ENCODE data around the gene CKAP5.

Gene CKAP5

DNA sequence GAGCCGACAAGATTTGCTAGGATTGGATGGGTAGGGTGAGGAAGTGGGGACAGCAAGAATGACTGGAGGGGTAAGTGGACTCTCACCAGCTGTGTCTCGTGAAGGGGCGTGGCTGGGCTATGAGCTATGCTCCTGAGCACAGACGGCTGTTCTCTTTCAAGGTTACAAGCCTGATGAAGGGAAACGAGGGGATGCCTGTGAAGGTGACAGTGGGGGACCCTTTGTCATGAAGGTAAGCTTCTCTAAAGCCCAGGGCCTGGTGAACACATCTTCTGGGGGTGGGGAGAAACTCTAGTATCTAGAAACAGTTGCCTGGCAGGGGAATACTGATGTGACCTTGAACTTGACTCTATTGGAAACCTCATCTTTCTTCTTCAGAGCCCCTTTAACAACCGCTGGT, 107.2 kb downstream of the CKAP5 start:
- no peak for DNase-seq
- in situ Hi-C loops (cut with HindIII; ENCODE audit: low pct_ligation_motif_present, low pct_unique_long_range_greater_than_20kb, low sequenced_read_pairs): no loop called here

DNA sequence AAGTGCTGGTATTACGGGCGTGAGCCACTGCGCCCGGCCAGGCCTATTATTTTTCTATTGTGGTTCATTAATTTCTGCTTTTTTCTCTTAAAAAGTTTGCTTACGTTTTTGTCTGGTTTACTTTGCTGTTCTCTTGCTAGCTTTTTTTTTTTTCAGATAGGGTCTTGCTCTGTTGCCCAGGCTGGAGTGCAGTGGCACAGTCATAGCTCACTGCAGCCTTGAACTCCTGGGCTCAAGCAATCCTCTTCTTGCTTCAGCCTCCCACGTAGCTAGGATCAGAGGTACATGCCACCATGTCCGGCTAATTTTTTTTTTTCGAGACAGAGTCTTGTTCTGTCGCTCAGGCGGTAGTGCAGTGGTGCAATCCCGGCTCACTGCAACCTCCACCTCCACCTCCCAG, 108.4 kb downstream of the CKAP5 start:
- no peak for DNase-seq
- in situ Hi-C loops (cut with HindIII; ENCODE audit: low pct_ligation_motif_present, low pct_unique_long_range_greater_than_20kb, low sequenced_read_pairs): no loop called here

DNA sequence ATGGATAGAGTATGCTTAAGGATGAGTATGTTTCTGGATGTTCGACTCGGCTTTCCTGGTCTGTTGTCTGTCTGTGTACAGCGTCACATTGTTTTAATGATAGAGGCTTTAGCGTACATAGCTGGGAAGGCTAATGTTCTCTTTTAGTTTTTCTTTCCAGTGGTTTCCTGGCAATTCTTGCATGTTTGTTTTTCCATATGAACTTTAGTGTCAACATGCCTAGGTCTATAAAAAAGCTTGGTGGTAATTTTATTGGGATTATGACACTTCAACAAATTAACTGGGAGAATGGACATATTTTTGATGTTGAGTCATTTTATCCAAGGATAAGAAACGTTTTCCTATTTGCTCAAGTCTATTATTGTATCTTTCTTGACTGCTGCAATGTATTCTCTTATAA, 109.5 kb downstream of the CKAP5 start:
- no peak for DNase-seq
- in situ Hi-C loops (cut with HindIII; ENCODE audit: low pct_ligation_motif_present, low pct_unique_long_range_greater_than_20kb, low sequenced_read_pairs): no loop called here

DNA sequence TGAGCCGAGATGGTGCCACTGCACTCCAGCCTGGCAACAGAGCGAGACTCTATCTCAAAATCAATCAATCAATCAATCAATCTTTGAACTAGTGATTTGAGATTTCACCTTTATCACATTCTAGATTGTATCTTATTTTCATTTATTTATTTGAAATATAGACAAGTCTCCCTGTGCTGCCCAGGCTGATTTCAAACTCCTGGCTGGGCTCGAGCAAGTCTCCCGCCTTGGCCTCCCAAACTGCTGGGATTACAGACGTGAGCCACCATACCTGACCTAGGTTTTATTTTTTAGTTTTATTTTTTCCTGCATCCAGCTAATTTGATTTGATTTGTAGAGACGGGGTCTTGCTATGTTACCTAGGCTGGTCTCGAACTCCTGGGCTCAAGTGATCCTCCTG, 109.9 kb downstream of the CKAP5 start:
- DNase-seq: no peak
- in situ Hi-C loops (cut with HindIII; ENCODE audit: low pct_ligation_motif_present, low pct_unique_long_range_greater_than_20kb, low sequenced_read_pairs): no loop called here

DNA sequence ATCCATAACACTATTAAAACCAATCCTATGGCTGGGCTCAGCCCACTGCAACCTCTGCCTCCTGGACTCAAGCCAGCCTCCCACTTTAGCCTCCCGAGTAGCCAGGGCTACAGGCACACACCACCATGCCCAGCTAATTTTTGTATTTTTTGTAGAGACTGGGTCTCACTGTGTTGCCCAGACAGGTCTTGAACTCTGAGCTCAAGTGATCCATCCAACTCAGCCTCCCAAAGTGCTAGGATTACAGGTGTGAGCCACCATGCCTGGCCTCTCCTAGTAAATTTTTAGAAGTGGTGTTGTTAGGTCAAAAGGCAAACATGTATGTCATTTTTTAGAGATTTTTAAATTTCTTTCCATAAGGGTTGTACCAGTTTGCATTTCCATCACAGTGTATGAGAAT, 112.8 kb downstream of the CKAP5 start:
- in situ Hi-C loops (cut with HindIII; ENCODE audit: low pct_ligation_motif_present, low pct_unique_long_range_greater_than_20kb, low sequenced_read_pairs): no loop called here
- DNase-seq: no peak

DNA sequence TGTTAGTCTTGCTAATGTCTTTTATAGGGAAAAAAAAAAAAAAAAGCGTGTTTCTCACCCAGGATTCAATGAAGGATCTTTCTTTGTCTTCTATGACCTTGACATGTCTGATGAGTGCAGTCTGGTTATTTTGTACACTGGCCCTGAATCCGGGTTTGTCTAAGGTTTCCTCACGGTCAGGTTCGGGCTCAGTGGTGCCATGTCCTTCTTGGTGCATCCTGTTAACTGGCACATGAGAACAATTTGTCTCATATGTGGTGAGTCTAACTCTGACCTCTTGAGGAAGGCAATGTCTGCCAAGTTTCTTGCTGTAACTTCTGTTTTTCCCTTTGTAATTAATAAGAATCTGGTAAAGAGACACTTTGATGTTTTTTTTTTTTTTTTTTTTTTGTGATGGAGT, 114.5 kb downstream of the CKAP5 start:
- no peak for DNase-seq
- in situ Hi-C loops (cut with HindIII; ENCODE audit: low pct_ligation_motif_present, low pct_unique_long_range_greater_than_20kb, low sequenced_read_pairs): no loop called here

DNA sequence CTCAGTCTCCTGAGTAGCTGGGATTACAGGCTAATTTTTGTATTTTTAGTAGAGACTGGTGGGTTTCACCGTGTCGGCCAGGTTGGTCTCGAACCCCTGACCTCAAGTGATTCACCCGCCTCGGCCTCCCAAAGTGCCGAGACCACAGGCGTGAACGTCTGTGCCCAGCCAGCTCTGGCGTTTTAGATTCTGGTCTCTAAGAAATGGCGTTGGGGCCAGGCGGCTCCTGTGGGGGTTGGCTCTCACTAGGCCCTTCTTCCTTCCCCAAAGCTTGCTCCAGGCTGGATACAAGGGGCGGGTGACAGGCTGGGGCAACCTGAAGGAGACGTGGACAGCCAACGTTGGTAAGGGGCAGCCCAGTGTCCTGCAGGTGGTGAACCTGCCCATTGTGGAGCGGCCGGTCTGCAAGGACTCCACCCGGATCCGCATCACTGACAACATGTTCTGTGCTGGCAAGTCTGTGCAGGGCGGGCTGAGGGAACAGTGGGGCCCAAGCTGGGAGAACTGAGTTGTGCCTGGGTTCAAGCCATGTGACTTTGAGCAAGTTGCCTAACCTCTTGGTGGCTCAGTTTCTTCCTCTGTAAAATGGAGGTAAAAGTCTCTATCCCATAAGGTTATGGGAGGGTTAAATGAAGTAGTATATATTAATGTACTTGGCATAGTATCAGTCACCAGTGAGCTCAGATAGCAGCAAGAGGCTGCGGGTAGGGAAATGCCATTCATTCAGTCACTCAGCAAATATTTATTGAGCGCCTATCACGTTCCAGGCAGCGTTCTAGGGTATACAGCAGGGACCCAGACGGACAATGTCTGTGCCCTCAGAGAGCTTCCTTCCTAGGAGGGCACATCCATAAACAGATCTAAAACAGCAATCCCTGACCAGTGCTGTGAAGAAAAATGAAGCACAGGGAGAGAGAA, 116.7 kb downstream of the CKAP5 start:
- in situ Hi-C loops (cut with HindIII; ENCODE audit: low pct_ligation_motif_present, low pct_unique_long_range_greater_than_20kb, low sequenced_read_pairs): no loop called here
- DNase-seq: no peak

DNA sequence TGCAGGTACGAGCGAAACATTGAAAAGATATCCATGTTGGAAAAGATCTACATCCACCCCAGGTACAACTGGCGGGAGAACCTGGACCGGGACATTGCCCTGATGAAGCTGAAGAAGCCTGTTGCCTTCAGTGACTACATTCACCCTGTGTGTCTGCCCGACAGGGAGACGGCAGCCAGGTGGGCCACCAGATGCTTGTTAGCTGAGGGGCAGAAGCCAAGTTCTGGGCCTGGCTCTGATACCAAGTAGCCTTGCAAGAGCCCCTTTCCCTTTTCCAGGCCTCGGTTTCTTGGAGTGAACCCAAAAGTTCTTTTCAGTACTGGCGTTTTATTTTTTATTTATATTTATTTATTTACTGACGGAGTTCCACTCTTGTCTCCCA, 117.4 kb downstream of the CKAP5 start:
- no peak for DNase-seq
- in situ Hi-C loops (cut with HindIII; ENCODE audit: low pct_ligation_motif_present, low pct_unique_long_range_greater_than_20kb, low sequenced_read_pairs): no loop called here

DNA sequence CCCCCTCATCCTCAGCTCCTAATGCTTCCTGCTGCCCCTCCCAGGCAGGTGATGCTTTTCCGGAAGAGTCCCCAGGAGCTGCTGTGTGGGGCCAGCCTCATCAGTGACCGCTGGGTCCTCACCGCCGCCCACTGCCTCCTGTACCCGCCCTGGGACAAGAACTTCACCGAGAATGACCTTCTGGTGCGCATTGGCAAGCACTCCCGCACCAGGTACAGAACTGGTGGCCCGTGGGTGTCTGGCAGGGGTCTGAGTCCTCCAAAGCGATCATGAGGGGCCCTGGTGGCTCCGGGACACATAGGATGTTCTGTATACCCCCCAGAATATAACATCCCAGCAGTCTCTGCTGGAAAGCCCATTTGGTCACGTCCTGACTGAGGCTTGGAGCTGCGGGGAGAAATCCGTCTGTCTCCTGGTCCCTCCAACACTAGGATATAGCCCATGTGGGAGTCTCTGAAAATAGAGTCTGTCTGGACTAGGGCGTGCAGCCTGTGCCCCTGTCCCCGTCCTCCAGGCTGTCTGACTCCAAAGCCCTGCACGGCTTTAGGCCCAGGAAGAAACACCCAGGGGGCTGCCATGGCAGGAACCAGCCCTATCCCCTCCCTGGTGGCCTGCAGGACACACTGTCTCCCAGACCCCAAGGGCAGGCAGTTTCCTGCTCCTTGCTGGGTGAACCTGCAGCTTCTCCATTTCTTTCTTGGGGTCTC, 118.0 kb downstream of the CKAP5 start:
- no peak for DNase-seq
- in situ Hi-C loops (cut with HindIII; ENCODE audit: low pct_ligation_motif_present, low pct_unique_long_range_greater_than_20kb, low sequenced_read_pairs): no loop called here

DNA sequence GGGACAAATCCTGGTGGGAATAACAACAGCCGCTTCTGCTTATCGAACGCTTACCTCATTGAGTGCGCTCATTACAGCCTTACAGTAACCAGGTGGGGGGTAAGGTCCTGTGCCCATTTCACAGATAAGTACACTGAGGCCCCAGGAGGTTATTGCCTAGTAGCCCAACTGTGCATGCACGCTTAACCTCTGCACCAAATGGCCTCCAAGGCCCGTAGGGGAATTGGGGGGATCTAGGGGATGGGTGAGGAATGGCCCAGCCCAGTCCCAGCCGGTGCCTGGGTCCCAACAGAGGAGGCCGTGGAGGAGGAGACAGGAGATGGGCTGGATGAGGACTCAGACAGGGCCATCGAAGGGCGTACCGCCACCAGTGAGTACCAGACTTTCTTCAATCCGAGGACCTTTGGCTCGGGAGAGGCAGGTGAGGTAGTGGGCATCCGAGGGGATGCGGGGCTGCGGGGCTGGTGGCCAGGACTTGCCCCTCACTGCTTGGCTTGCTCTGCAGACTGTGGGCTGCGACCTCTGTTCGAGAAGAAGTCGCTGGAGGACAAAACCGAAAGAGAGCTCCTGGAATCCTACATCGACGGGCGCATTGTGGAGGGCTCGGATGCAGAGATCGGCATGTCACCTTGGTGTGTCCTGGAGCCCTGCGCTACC, 119.7 kb downstream of the CKAP5 start:
- in situ Hi-C loops (cut with HindIII; ENCODE audit: low pct_ligation_motif_present, low pct_unique_long_range_greater_than_20kb, low sequenced_read_pairs): no loop called here
- DNase-seq: no peak

DNA sequence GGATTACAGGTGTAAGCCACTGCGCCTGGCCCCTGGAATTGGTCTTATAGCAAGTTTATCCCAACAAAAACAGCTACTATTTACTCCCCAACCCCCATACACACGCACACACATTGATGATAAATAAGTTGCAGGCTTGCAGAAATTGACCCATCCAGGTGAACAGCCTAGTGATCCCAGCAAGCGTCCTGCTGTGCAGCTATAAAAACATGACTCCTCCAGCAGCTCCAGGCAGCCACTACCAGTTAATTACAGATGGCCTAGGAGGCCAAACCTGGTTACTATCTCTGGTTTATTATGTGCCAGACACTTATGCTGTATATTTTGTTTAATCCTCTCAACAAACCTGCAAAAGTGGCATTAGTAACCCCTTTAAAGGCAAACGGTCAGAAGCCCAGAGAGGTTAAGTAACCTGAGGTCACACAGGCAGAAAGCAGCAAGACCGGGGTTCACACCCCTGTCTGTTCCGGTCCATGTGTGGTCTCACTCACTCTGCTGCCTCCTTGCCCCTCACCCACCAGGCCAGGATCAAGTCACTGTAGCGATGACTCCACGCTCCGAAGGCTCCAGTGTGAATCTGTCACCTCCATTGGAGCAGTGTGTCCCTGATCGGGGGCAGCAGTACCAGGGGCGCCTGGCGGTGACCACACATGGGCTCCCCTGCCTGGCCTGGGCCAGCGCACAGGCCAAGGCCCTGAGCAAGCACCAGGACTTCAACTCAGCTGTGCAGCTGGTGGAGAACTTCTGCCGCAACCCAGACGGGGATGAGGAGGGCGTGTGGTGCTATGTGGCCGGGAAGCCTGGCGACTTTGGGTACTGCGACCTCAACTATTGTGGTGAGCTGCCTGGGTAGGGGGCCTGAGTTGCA, 120.5 kb downstream of the CKAP5 start:
- in situ Hi-C loops (cut with HindIII; ENCODE audit: low pct_ligation_motif_present, low pct_unique_long_range_greater_than_20kb, low sequenced_read_pairs): no loop called here
- DNase-seq: no peak

DNA sequence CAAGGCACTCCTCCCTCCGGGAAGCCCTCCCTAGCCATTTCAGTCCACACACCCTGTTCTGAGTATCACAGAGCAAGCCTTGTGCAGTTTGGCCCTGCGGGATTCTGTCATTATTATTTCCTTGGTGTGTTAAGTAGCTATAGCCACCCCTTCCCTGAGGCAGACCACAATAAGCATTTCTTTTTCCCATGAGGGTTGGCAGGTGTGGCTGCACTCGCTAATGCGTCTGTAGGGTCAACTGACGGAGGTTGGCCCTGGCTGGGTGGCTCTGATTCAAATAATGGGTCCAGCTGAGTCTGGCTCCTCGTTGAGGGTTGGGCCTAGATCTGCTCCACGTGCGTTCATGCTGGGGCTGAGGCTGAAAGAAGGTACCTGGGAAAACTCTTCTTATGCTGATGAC, 122.0 kb downstream of the CKAP5 start:
- in situ Hi-C loops (cut with HindIII; ENCODE audit: low pct_ligation_motif_present, low pct_unique_long_range_greater_than_20kb, low sequenced_read_pairs): no loop called here
- no peak for DNase-seq

DNA sequence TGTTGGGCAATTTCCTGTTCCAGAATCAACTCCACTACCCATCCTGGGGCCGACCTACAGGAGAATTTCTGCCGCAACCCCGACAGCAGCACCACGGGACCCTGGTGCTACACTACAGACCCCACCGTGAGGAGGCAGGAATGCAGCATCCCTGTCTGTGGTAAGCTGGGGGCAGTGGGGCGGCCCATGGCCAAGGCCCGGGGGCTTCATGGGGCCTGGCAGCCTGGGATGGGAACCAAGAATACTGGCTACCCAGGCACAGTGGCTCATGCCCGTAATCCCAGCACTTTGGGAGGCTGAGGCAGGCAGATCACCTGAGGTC, 122.8 kb downstream of the CKAP5 start:
- DNase-seq: no peak
- in situ Hi-C loops (cut with HindIII; ENCODE audit: low pct_ligation_motif_present, low pct_unique_long_range_greater_than_20kb, low sequenced_read_pairs): no loop called here

DNA sequence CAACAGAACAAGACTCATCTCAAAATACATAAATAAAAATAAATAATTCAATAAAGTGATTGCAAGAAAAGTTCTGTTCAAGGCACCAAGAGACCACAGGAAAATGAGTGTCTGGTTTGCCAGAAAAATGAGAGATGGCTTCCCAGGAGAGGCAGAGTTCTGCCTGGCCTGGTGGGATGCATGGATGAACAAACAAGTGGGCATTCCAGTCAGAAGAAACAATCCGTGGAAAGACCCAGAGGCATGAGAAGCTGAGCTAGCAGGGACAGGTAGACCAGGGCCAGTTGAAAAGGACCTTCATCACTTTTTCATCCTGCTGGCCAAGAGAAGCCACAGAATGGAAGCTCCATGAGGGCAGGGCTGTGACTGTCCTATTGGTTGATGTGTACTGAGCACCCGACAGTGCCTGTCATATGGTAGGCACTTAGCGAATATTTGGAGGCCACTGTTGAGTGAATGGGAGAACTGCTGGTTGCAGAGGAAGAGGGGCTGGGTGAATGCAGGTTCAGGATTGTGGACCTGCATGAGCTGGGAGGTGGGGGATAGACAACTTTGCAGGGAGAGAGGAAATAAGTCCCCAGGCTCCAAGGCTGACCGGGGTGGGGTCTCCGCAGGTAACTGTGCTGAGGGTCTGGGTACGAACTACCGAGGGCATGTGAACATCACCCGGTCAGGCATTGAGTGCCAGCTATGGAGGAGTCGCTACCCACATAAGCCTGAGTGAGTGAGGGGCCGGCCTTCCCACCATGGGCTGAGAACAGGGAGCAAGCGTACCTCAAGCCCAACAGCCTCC, 123.3 kb downstream of the CKAP5 start:
- in situ Hi-C loops (cut with HindIII; ENCODE audit: low pct_ligation_motif_present, low pct_unique_long_range_greater_than_20kb, low sequenced_read_pairs): no loop called here
- no peak for DNase-seq

DNA sequence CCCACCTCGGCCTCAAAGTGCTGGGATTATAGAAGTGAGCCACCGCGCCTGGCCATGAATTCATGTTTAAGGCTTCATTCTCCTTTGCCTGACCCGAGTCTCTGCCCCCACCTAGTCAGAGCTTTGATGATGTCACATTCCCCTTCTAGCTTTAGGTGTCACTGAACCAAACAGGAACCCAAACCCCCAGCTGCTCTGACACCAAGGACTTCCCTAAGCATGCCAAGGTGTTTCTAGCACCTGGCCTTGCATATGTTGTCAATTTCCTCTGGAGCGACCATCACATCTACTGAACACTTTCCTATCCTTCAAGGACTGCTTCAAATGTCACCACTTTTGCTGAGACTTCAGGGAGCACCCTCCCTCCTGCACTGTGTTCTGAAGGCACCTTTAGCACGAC, 124.8 kb downstream of the CKAP5 start:
- no peak for DNase-seq
- in situ Hi-C loops (cut with HindIII; ENCODE audit: low pct_ligation_motif_present, low pct_unique_long_range_greater_than_20kb, low sequenced_read_pairs): no loop called here

DNA sequence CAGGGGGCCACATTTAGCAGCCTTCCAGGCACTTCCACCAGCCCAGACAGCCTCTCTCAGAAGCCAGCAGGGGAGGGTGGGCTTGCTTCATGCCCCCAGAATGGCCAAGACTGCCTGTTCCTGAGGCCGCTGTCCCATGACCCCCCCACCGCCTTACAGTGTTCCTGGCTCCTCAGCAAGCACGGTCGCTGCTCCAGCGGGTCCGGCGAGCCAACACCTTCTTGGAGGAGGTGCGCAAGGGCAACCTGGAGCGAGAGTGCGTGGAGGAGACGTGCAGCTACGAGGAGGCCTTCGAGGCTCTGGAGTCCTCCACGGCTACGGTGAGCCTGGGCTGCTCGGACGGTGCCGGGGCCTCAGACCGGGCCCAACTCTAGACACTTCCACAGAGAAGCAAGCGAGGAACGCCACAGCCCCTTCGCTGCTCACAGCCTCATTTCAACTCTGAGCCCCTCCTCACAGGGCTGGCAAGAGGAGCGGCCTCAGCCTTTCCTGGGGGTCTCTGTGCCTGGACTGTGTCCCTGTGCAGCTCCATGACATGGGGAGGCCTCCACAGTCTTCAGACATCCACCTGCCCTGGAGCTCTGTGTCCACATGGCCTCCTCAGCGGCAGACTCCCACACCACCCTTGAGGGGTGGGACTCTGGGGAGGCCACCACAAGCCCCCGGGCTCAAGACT, 126.4 kb downstream of the CKAP5 start:
- DNase-seq: no peak
- in situ Hi-C loops (cut with HindIII; ENCODE audit: low pct_ligation_motif_present, low pct_unique_long_range_greater_than_20kb, low sequenced_read_pairs): no loop called here

DNA sequence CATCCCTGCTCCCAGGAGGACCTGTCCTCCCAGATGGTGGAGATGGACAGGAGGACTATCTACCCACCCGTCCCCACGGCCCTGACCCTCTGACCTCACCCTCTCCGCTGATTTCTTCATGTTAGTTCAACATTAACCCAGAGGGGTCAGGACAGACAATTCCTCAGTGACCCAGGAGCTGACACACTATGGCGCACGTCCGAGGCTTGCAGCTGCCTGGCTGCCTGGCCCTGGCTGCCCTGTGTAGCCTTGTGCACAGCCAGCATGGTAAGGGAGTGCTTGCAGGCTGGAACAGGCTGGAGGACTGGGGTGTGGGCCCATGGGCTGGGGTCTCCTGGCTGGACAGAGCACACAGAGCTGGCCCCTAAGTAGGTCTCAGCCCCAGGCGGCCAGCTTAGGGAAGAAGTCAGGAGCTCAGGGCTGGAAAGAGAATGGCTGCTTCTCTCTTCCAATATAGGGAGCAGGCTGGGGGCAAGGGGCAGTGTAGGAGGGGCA, 127.0 kb downstream of the CKAP5 start, which contains the start of gene F2:
TSS of gene F2 (plus strand) at position 166 of the 495 bp plus-strand sequence. CDS start at position 189, 23 bp downstream.
- no peak for DNase-seq
- in situ Hi-C loops (cut with HindIII; ENCODE audit: low pct_ligation_motif_present, low pct_unique_long_range_greater_than_20kb, low sequenced_read_pairs): no loop called here

Data from ACHN (cell line).